A549 treated with DMSO at 1 μM for 4 hours (cell line): ENCODE results near the gene HYAL4. TPM values are rescaled to one million over a fixed set of nuclear protein-coding genes. Genes with fewer than 3 reads are reported as not detected.

ENCODE experiments used
- total RNA-seq: library from RNA; stranded (reverse); fragments of 200-300 nt; extraction: Qiagen RNA extraction; gene quantifications from 5 replicates; pipeline ENCODE4 v1.2.3, GENCODE V29; 2022; ENCODE audit warnings: low read depth

Gene HYAL4, protein sequence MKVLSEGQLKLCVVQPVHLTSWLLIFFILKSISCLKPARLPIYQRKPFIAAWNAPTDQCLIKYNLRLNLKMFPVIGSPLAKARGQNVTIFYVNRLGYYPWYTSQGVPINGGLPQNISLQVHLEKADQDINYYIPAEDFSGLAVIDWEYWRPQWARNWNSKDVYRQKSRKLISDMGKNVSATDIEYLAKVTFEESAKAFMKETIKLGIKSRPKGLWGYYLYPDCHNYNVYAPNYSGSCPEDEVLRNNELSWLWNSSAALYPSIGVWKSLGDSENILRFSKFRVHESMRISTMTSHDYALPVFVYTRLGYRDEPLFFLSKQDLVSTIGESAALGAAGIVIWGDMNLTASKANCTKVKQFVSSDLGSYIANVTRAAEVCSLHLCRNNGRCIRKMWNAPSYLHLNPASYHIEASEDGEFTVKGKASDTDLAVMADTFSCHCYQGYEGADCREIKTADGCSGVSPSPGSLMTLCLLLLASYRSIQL
- total RNA-seq, result 0.07 TPM in 1 of 5 replicates, not detected in the others

GRCh38 chr7:123844712-123845219 is at the start of gene HYAL4:
TSS of gene HYAL4 (plus strand) at chr7:123845169. CDS start at chr7:123868274, 23,105 bp downstream.

GRCh38 chr7:123924941-123925340 is 80.0 kb downstream of the HYAL4 start, which contains the start of gene SPAM1:
TSS of gene SPAM1 (plus strand) at chr7:123925241. CDS start at chr7:123953571, 28,330 bp downstream.

Other genes starting within 250 kb of the HYAL4 start
- gene ASB15, start 243.3 kb upstream of the HYAL4 start, total RNA-seq, result not detected in 5 replicates
- gene LMOD2, start 189.3 kb upstream of the HYAL4 start, total RNA-seq, result not detected in 5 replicates
- 21.2 to 27.6 TPM (median 25.3 TPM) in 5 replicates for gene WASL, start 96.2 kb upstream of the HYAL4 start, total RNA-seq
- not detected in 5 replicates for gene SPAM1, start 80.1 kb downstream of the HYAL4 start, total RNA-seq
- not detected in 5 replicates for gene TMEM229A, start 187.9 kb downstream of the HYAL4 start, total RNA-seq